Stimulated activated CD8-positive, alpha-beta memory T cell treated with anti-CD3 and anti-CD28 coated beads, Interleukin-7, amount 100 ng/mL, for 1 hour (primary cell): ENCODE measurements around the gene ZP1.

ENCODE experiments used
- DNase-seq, 2 donors: peaks; one replicate each; pipeline ENCODE4 v3.0.0-alpha.2; 2020; ENCODE audit warnings: low read depth in 2 of 2

ZP1 gene

GRCh38 chr11:60910281-60910687 is 42.9 kb downstream of the ZP1 start:
- DNase-seq, result no peak

GRCh38 chr11:60910711-60911380 is 43.5 kb downstream of the ZP1 start:
- no peak for DNase-seq

- no peak for DNase-seq
These were observed 45.0 kb downstream of the ZP1 start for GRCh38 chr11:60912223-60912850.

- DNase-seq, result no peak
These were observed 45.6 kb downstream of the ZP1 start for GRCh38 chr11:60912851-60913528.

DNA sequence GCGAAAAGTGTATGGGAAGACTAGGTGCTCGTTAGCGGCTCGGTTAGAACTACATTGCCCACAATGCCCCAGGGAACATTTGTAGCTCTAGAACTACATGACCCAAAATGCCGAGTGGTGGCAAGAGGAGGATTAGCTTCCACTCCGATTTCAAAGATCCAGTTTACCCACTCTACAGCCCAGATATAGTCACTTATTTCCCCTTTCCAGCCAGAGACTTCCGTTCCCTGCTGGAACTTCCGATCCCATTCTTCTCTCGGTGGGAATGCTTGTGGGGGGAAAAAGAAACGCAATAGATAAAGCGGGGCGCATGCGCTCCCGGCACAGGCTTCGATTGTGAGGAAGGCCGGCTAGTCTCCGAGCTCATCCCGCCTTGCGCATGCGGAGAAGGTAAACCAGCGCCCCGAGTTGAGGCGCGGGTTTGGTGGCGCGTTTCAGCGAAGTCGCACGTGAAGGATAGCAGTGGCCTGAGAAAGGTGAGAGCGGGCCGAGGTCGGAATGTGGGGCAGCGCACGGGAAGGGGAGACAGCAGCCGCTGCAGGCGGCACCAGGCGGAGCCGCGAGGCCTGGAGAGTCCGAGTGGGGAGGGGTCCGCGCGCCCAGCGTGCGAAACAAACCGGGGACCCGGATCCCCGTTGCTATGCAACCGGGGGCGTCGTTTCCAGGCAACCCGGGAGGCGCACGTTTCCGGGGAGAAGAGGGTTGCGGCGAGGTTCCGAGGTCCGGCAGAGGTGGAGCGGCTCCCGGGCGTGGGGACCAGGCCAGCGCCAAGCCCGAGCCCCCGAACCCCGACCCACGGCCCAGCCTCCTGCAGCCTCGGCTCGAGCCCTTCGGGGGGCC is 46.7 kb downstream of the ZP1 start, which contains the start of gene TMEM109:
TSS of gene TMEM109 (plus strand) at position 366 of the 840 bp plus-strand sequence. CDS start 5,536 bp downstream, outside the sequence.
- peak; percentile 63 to 69 for DNase-seq

GRCh38 chr11:60914633-60915247 is 47.4 kb downstream of the ZP1 start:
- DNase-seq, result no peak

- peak; percentile 42 to 49 for DNase-seq
These were observed 48.0 kb downstream of the ZP1 start for GRCh38 chr11:60915248-60915914.

DNA sequence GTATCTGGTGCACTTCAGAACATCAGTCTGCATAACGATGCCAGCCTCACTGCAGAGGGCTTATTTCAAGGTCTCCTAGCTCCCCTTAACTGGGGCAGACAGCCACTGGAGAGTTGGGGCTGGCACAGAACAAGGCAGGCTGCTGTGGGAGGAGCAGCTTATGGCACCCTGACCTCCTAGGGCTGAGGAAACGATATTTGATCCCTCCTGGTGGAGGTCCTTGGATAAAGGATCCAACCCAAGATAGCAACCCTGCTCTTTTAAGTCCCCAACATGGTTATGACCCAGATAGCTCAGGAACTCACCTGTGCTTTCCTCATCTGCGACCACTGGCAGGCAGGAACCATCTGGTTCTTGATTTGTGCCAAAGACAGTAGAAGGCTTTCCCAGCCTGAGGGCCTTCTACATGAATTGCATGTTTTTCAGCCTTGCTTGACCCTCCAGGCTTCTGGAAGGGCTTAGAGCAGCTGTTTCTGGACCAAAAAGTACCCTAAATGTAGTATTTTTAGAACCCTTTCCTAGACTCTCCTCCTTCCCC is 49.4 kb downstream of the ZP1 start:
- no peak for DNase-seq

DNA sequence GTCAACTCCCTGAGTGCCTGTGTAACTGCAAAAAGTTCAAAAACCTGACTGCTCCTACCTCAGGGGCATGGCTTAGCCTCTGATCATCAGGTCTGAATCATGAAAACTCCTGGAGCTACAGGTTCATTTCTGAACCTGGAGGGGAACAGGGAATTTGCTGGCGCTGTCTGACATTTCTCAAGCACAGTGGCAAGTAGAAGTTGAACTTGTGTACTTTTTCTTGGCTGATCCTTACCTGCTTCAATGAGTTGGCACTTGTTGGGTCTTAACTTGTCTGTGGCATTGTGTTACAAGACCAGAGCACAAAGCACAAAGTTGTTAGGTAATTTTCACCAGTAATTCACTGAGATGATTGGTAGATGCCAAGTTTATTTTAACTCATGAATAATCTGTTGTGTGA is 49.9 kb downstream of the ZP1 start:
- no peak for DNase-seq

DNA sequence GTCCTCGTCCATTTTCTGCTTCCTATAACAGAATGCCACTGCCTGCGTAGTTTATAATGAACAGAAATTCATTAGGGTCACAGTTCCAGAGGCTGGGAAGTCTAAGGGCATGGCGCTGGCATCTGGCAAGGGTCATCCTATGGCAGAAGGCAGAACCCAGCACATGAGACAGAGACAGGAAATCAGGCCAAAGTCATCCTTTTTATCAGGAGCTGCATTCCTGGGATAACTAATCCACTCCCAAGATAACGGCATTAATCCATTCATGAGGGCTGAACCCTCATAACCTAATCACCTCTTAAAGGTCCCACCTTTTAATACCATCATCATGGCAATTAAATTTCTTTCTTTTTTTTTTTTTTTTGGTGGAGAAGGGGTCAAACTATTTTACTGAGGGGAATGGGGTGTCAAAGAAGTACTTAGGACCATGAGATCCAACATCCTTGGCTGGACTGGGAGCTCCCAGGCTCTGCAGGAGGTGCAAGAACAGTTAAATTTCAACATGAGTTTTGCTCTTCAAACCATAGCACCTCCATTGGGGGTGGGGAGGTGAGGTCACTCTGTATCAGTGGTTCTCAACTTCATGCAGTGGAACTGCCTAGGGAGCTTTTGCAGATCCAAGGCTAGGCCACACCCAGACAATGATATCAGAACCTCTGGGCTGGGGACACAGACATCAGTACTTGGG is 51.1 kb downstream of the ZP1 start:
- no peak for DNase-seq

- no peak for DNase-seq
These were observed 51.6 kb downstream of the ZP1 start for GRCh38 chr11:60918939-60919265.

DNA sequence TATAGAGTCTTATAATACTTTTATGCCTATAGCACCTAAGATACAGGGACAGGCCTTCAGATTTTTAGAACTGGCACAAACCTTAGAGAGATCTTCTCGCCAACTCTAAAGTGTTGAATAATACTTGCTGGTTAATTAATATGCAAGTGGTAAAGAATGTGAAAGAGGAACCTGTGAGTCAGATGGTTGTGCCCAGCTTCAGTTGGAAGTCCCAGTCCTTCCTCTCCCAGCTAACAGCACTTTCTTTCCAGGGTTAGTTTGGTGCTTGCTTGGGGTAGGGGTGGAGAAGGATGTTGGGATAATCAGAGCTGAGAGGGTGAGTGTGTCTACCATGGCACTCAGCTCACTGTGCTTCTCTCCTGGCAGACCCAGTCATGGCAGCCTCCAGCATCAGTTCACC is 52.0 kb downstream of the ZP1 start:
- no peak for DNase-seq

GRCh38 chr11:60919956-60920355 is 52.6 kb downstream of the ZP1 start:
- DNase-seq, result no peak

DNA sequence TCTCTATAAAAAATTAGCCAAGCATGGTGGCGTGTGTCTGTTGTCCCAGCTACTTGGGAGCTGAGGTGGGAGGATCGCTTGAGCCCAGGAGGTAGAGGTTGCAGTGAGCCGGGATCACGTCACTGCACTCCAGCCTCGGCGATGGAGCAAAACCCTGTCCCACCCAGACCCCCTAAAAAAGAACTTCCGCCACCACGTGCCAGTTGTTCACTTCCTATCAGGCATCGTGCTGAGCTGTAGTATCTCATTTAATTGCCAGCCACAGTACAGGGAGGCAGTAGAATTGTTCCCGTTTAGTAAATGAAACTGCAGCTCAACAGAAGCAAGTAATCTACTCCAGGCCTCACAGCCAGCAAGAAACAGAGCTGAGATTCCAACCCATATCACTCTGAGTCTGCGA is 53.9 kb downstream of the ZP1 start:
- no peak for DNase-seq

DNA sequence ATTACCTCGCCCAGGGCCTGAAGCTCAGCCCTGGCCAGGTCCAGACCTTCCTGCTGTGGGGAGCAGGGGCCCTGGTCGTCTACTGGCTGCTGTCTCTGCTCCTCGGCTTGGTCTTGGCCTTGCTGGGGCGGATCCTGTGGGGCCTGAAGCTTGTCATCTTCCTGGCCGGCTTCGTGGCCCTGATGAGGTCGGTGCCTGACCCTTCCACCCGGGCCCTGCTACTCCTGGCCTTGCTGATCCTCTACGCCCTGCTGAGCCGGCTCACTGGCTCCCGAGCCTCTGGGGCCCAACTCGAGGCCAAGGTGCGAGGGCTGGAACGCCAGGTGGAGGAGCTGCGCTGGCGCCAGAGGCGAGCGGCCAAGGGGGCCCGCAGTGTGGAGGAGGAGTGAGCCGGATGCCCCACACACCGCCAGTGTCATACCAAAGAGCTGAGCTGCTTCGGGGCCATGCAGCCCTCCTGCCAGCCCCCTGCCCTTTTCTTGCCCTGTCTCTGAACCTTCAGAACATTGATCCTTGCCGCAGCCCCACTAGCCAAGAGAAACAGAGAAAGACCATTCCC is 54.5 kb downstream of the ZP1 start:
- DNase-seq, result no peak

DNA sequence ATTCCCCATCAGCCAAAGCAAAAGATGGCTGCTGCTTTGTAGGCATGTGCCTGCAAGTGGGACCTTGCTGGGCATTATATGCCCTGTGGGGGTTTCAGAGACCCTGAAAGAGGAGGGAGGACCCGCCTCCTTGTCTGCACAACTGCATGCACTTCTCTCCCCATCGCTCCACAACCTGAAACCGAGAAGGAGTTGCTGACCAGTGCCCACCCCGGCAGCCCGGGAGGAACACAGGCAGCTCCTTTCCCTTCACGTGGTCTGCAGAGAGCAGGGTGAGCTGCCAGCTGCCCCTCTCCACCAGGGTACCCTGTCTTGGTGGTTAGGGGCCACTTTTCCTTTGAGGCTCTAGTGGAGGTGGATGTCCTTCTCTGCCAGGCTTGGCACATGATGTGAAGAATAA is 55.6 kb downstream of the ZP1 start:
- DNase-seq, result no peak

DNA sequence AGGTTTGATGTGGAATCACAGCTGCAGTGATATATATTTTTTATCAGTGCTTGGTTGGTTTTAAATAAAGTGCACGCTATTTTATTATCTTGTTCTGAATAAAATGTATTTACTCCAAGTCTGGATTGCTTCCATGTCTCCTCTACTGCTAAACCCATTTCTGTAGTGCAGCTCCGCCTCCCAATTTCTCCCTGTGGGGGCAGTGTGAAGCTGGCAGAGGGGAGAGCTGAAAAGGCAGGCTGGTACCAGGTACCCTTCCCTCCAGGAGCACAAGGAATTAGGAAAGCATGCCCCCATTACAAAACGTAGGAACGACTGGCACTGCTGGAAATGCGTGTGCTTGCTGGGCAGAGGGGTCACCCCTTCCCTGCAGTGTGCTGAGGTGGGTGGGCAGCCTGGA is 56.0 kb downstream of the ZP1 start:
- no peak for DNase-seq

GRCh38 chr11:60923800-60924109 is 56.4 kb downstream of the ZP1 start:
- DNase-seq, result no peak

DNA sequence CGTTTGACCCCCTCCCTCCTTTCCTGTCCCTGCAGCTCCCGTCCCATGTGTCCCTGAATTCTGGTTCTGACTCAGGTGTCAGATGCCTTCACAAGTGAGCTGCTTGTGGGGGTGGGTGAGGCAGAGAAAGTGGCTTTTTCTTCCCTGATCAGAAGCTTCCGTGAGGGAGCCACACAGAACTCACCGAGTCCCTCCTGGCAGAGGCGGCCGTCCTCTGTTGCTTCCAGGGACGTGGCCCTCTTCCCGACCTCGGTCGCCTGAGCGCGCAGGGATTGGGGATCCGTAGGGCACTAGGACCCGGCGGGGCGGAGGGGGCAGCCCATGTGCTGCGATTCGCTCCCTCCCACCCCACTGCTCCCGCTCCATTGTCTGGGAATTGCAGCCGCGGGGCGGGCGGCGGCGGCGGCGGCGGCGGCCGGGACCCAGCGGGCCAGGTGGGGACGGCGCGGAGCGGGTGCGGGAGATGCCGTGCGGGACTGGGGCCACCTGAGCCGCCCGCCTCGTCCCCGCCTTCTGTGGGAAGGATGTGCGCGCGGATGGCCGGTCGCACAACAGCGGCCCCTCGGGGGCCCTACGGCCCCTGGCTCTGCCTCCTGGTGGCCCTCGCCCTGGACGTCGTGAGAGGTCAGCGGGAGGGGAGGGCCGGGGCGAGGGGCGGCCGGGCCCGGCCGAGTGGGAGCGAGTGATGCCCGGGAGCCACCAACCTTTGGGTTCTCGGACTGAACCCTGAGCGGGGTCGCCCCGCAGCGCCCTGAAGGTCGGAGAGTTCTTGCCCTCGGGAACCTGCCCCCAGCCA is 57.0 kb downstream of the ZP1 start, which contains the start of gene TMEM132A:
TSS of gene TMEM132A (plus strand) at position 351 of the 796 bp plus-strand sequence. CDS start at position 525, 174 bp downstream.
- no peak for DNase-seq
